Right ventricle myocardium superior (tissue), 1 donor: Measurements from ENCODE around the gene OPCML. TPM values are rescaled to one million over a fixed set of nuclear protein-coding genes. Genes with fewer than 3 reads are reported as not detected.

Experiments
- ATAC-seq: fragments of 200-7000 bp; cut with Tn5 transposase; one replicate; pipeline ENCODE4 v1.9.1; 2020; ENCODE audit warnings: mild to moderate bottlenecking; ENCODE audit not compliant: poor library complexity
- DNase-seq: peaks from one replicate; pipeline ENCODE4 v3.0.0-alpha.2; 2020
- intact Hi-C: fragments of 100-400 bp; cut with DNase I; formaldehyde crosslinking; loops from one replicate; pipeline ENCODE4 v1.11.2; 2022
- total RNA-seq: library from RNA; stranded (reverse); fragmentation: NEBNext Ultra II Directional; extraction: Animal tissue kit (Norgen Biotek cat#: 25700); gene quantifications from one replicate; pipeline ENCODE4 v1.2.1, GENCODE V29; 2021
- donor health status: DM: no; HTN: yes; CAD: no; lungs with severe emphysema.

Gene OPCML
- total RNA-seq, 1 donor from 2014 or later = 0.59 TPM

GRCh38 chr11:133338588-133338987, 193.7 kb downstream of the OPCML start:
- DNase-seq (no peak), ATAC-seq (no peak)
- intact Hi-C loops = no loop called here

- intact Hi-C loops = no loop called here
- ATAC-seq (no peak), DNase-seq (no peak)
These were observed 194.3 kb downstream of the OPCML start for GRCh38 chr11:133337951-133338418.

GRCh38 chr11:133337193-133337592, 195.1 kb downstream of the OPCML start:
- intact Hi-C loops = no loop called here
- ATAC-seq (no peak), DNase-seq (no peak)

GRCh38 chr11:133331031-133331430, 201.3 kb downstream of the OPCML start:
- DNase-seq = no peak
- ATAC-seq = no peak
- intact Hi-C loops = no loop called here

- intact Hi-C loops = no loop called here
- no peak for ATAC-seq
- DNase-seq = no peak
These were observed 205.5 kb downstream of the OPCML start for GRCh38 chr11:133326849-133327248.

- ATAC-seq = no peak
- DNase-seq = no peak
- intact Hi-C loops = no loop called here
These were observed 206.0 kb downstream of the OPCML start for GRCh38 chr11:133326332-133326731.

- intact Hi-C loops = no loop called here
- no peak for ATAC-seq
- no peak for DNase-seq
These were observed 206.6 kb downstream of the OPCML start for GRCh38 chr11:133325711-133326110.

GRCh38 chr11:133323354-133323753, 208.9 kb downstream of the OPCML start:
- ATAC-seq = no peak
- DNase-seq = no peak
- intact Hi-C loops = no loop called here

- ATAC-seq = no peak
- no peak for DNase-seq
- intact Hi-C loops = no loop called here
These were observed 214.1 kb downstream of the OPCML start for GRCh38 chr11:133318221-133318620.

GRCh38 chr11:133311230-133311629, 221.1 kb downstream of the OPCML start:
- ATAC-seq = no peak
- intact Hi-C loops = no loop called here
- no peak for DNase-seq

- no peak for DNase-seq
- no peak for ATAC-seq
- intact Hi-C loops = no loop called here
These were observed 226.3 kb downstream of the OPCML start for GRCh38 chr11:133306019-133306418.

GRCh38 chr11:133305208-133305956, 226.9 kb downstream of the OPCML start:
- ATAC-seq = no peak
- intact Hi-C loops = no loop called here
- no peak for DNase-seq

- DNase-seq = no peak
- intact Hi-C loops = no loop called here
- ATAC-seq = no peak
These were observed 229.0 kb downstream of the OPCML start for GRCh38 chr11:133303262-133303661.

- no peak for ATAC-seq
- no peak for DNase-seq
- intact Hi-C loops = no loop called here
These were observed 230.2 kb downstream of the OPCML start for GRCh38 chr11:133302056-133302455.

GRCh38 chr11:133300666-133301065, 231.6 kb downstream of the OPCML start:
- no peak for ATAC-seq
- intact Hi-C loops = no loop called here
- DNase-seq = no peak

- no peak for DNase-seq
- ATAC-seq = no peak
- intact Hi-C loops = no loop called here
These were observed 240.5 kb downstream of the OPCML start for GRCh38 chr11:133291780-133292179.

GRCh38 chr11:133285359-133285758, 246.9 kb downstream of the OPCML start:
- ATAC-seq (no peak), DNase-seq (no peak)
- intact Hi-C loops = no loop called here

- no peak for DNase-seq
- intact Hi-C loops = no loop called here
- no peak for ATAC-seq
These were observed 248.1 kb downstream of the OPCML start for GRCh38 chr11:133284156-133284555.

GRCh38 chr11:133277886-133278285, 254.4 kb downstream of the OPCML start:
- intact Hi-C loops = no loop called here
- ATAC-seq (no peak), DNase-seq (no peak)

GRCh38 chr11:133271871-133272776, 260.2 kb downstream of the OPCML start:
- DNase-seq (no peak), ATAC-seq (no peak)
- intact Hi-C loops = no loop called here
